ENCODE data around the gene UBE4A.

UBE4A gene

DNA sequence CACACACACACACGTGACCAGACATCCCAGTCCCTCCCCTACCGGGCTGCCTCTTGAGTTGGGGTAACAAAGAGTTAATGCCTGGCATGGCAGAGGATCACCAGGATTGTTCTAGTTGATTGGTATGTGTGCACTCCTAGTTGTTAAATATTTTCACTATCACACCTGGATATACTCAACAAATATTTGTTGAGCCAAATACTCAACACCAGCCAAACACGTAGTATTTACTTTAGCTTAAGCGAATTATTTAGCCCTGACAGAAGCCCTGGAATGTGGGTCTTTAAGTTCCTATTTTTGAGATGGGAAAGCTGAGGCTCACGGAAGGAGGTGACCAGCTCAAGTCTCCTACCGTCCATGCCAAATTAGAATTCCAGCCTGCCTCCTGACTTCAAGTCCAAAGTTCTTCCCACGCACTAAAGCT is 44.4 kb upstream of the UBE4A start:
- no peaks in the 10 kb centered on the region for H3K36me3 ChIP-seq (replicated peaks; ENCODE audit: insufficient read depth, low read length)
- H3K4me2 ChIP-seq (ENCODE audit: low read depth, low read length): no peak overlapping the region
- TF ChIP-seq, protein P1, sequence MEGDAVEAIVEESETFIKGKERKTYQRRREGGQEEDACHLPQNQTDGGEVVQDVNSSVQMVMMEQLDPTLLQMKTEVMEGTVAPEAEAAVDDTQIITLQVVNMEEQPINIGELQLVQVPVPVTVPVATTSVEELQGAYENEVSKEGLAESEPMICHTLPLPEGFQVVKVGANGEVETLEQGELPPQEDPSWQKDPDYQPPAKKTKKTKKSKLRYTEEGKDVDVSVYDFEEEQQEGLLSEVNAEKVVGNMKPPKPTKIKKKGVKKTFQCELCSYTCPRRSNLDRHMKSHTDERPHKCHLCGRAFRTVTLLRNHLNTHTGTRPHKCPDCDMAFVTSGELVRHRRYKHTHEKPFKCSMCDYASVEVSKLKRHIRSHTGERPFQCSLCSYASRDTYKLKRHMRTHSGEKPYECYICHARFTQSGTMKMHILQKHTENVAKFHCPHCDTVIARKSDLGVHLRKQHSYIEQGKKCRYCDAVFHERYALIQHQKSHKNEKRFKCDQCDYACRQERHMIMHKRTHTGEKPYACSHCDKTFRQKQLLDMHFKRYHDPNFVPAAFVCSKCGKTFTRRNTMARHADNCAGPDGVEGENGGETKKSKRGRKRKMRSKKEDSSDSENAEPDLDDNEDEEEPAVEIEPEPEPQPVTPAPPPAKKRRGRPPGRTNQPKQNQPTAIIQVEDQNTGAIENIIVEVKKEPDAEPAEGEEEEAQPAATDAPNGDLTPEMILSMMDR (IDR thresholded peaks at IDR 0.05; ENCODE audit: low read length): no peak
- TF ChIP-seq EZH2 (optimal IDR thresholded peaks at IDR 0.05; ENCODE audit: low read depth, low read length) (no peak), EZH2phosphoT487 (IDR thresholded peaks at IDR 0.05; ENCODE audit: low read length) (no peak)
- H3K27me3 ChIP-seq (replicated peaks; ENCODE audit: insufficient read depth, low read length): no peaks in the 10 kb centered on the region
- H3K4me3 ChIP-seq (ENCODE audit: low read length): no peak overlapping the region
- no peaks in the 10 kb centered on the region for H4K20me1 ChIP-seq (ENCODE audit: insufficient read depth, low read length)
- H2AFZ ChIP-seq (ENCODE audit: low read length): no peak overlapping the region
- no peak overlapping the region for H3K9ac ChIP-seq (ENCODE audit: low read length)
- H3K9me3 ChIP-seq (replicated peaks; ENCODE audit: insufficient read depth, low read length): no peaks in the 10 kb centered on the region
- peaks cover 5% of the 10 kb centered on the region; the same call in 1 of the 2 replicates for H3F3A ChIP-seq (ENCODE audit: insufficient read depth, low read length)
- DNase-seq: no peak
- H3K27ac ChIP-seq (ENCODE audit: low read length): no peak overlapping the region
- H3K9me2 ChIP-seq (replicated peaks; ENCODE audit: insufficient read depth, low read length): no peaks in the 10 kb centered on the region
- no peaks in the 10 kb centered on the region for H3K79me2 ChIP-seq (ENCODE audit: low read length)
- peaks cover 16% of the 10 kb centered on the region for H3K4me1 ChIP-seq (ENCODE audit: low read length)

DNA sequence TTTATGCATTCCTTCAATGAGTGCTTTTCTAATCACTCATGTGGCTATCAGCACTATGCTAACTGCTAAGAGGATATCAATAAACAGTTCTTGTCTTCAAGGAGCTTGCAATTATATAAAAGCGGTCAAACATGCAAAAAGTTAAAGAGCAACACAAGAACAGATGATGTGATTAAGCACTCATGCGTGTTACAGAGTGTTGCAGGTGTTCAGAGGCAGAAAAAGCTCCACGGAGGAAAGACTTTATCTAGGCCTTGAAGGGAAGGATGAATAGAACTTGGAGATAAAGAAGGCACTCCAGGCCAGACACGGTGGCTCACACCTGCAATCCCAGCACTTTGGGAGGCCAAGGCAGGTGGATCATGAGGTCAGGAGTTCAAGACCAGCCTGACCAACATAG is 41.3 kb upstream of the UBE4A start:
- no peak for DNase-seq
- Histone ChIP-seq H3K4me1 (ENCODE audit: low read length) (peaks cover 16% of the 10 kb centered on the region), H3K27me3 (replicated peaks; ENCODE audit: insufficient read depth, low read length) (no peaks in the 10 kb centered on the region), H2AFZ (ENCODE audit: low read length) (no peak overlapping the region), H3K4me2 (ENCODE audit: low read depth, low read length) (no peak overlapping the region), H3K9me3 (replicated peaks; ENCODE audit: insufficient read depth, low read length) (no peaks in the 10 kb centered on the region), H3K79me2 (ENCODE audit: low read length) (no peaks in the 10 kb centered on the region), H4K20me1 (ENCODE audit: insufficient read depth, low read length) (no peaks in the 10 kb centered on the region), H3K9me2 (replicated peaks; ENCODE audit: insufficient read depth, low read length) (no peaks in the 10 kb centered on the region), H3K36me3 (replicated peaks; ENCODE audit: insufficient read depth, low read length) (no peaks in the 10 kb centered on the region), H3K4me3 (ENCODE audit: low read length) (no peak overlapping the region), H3K9ac (ENCODE audit: low read length) (no peak overlapping the region), H3F3A (ENCODE audit: insufficient read depth, low read length) (peaks cover 5% of the 10 kb centered on the region; the same call in 1 of the 2 replicates), H3K27ac (ENCODE audit: low read length) (no peak overlapping the region)
- TF ChIP-seq EZH2 (optimal IDR thresholded peaks at IDR 0.05; ENCODE audit: low read depth, low read length) (no peak), EZH2phosphoT487 (IDR thresholded peaks at IDR 0.05; ENCODE audit: low read length) (no peak)
- TF ChIP-seq, protein P1 (IDR thresholded peaks at IDR 0.05; ENCODE audit: low read length): no peak

DNA sequence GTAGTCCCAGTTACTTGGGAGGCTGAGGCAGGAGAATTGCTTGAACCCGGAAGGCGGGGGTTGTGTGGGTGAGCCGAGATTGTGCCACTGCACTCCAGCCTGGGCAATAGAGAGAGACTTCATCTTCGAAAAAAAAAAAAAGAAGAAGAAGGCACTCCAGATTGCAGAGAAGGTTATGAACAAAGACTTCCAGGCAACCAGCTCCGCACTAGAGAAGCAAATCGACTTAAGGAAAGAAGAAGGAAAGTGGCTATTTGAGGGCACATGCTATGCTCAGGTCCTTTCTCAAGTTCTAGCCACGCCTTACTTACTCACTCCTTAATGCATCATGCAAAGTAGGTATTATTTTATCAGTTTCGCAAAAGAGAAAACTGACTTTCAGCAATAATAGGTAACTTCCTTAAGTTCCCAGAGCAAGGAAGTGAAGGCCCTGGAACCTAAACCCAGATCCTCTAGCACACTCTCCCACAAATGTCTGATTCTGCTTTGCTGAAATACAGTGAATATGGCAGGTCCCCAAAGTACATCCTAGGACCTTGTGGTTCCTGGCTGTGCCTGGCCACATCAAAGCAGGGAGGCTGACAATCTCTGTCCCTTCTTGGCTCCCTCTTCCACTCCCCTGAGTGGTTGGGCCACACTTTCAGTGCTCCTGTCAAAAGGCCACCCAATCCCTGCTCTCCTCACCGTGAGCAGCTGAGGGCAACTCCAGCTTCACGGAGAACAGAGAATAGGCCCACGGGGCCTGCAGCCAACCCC is 40.6 kb upstream of the UBE4A start:
- Histone ChIP-seq H4K20me1 (ENCODE audit: insufficient read depth, low read length) (no peaks in the 10 kb centered on the region), H3K9ac (ENCODE audit: low read length) (no peak overlapping the region), H2AFZ (ENCODE audit: low read length) (no peak overlapping the region), H3K4me2 (ENCODE audit: low read depth, low read length) (no peak overlapping the region), H3K79me2 (ENCODE audit: low read length) (no peaks in the 10 kb centered on the region), H3K36me3 (replicated peaks; ENCODE audit: insufficient read depth, low read length) (no peaks in the 10 kb centered on the region), H3K4me3 (ENCODE audit: low read length) (no peak overlapping the region), H3K9me2 (replicated peaks; ENCODE audit: insufficient read depth, low read length) (no peaks in the 10 kb centered on the region), H3K27me3 (replicated peaks; ENCODE audit: insufficient read depth, low read length) (no peaks in the 10 kb centered on the region), H3K9me3 (replicated peaks; ENCODE audit: insufficient read depth, low read length) (no peaks in the 10 kb centered on the region), H3K4me1 (ENCODE audit: low read length) (peaks cover 16% of the 10 kb centered on the region), H3K27ac (ENCODE audit: low read length) (no peak overlapping the region), H3F3A (ENCODE audit: insufficient read depth, low read length) (peaks cover 5% of the 10 kb centered on the region; the same call in 1 of the 2 replicates)
- DNase-seq: no peak
- TF ChIP-seq, protein P1 (IDR thresholded peaks at IDR 0.05; ENCODE audit: low read length): no peak
- TF ChIP-seq EZH2 (optimal IDR thresholded peaks at IDR 0.05; ENCODE audit: low read depth, low read length) (no peak), EZH2phosphoT487 (IDR thresholded peaks at IDR 0.05; ENCODE audit: low read length) (no peak)

All from MM.1S (cell line).